OCI-LY3 (cell line): ENCODE data around the gene COP1.

Experiments
- CTCF ChIP-seq: fragments of 200-600, 300-600 bp; sonication (generic); IDR thresholded peaks from 2 replicates; pipeline ENCODE4 v1.5.1; 2014; ENCODE audit warnings: antibody characterized with exemption, low read length, low read depth
- EZH2phosphoT487 ChIP-seq: fragments of 200-600 bp; shearing (Covaris generic); IDR thresholded peaks from 2 replicates; pipeline ENCODE4 v1.6.1; 2018; ENCODE audit warnings: antibody characterized with exemption, mixed run types, low read depth

DNA sequence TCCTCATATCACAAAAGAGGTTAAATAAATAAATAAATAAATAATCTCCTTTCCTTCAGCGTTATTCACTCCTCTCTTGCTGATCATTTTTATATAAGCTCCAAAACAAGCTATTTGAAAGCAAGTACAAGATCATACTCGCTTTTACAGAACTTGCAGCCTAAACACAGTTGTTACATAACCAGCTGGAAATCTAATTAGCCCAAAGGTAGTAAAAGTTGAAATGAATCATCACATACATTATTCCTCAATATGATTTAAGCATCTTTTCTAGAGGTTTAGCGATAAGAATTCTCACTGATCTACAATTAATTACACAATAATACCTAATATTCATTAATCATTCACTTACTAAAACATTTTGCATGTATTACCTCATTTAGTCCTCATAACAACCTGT is 160.2 kb downstream of the COP1 start:
- no peak for TF ChIP-seq CTCF
- no peak for TF ChIP-seq EZH2phosphoT487
